GM19099 (cell line): ENCODE results near the gene SLC47A1.

Experiments used
- POLR2A ChIP-seq: IDR thresholded peaks from 3 replicates; pipeline ENCODE4 v1.6.1; 2011; ENCODE audit warnings: low read depth; ENCODE audit not compliant: insufficient read length; ENCODE audit errors: extremely low read depth

SLC47A1 gene

DNA sequence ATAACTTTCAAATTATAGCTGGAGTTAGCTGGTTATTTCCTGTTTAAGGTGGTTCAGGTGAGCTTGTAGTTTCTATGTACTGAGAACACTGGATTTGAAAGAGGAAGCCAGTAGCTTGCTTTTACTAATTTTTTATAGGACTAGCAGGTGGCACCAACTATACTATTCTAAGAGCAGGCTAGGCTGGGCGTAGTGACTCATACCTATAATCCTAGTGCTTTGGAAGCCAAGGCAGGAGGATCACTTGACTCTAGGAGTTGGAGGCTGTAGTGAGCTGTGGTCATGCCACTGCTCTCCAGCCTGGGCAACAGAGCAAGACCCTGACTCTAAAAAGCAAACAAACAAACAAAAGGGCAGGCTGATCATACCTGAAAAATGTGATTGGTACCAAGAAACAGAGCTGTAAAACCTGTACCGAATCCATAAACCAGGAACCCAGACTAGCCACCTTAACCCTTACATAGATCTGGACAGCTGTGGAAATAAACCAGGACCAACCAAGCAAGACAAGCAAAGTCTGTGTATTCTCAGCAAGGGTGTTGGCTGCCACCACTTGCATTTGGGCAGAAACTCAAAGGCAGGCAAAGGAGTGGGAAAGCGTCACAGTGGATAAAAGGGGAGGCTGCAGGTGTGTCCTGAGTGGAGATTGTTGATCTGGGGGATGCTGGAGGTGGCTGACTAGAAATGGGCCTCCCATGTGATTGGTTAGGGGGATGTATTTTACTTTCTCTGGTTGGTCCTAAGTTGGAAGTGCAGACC lies 36.3 kb downstream of the SLC47A1 start:
- TF ChIP-seq POLR2A = no peak

DNA sequence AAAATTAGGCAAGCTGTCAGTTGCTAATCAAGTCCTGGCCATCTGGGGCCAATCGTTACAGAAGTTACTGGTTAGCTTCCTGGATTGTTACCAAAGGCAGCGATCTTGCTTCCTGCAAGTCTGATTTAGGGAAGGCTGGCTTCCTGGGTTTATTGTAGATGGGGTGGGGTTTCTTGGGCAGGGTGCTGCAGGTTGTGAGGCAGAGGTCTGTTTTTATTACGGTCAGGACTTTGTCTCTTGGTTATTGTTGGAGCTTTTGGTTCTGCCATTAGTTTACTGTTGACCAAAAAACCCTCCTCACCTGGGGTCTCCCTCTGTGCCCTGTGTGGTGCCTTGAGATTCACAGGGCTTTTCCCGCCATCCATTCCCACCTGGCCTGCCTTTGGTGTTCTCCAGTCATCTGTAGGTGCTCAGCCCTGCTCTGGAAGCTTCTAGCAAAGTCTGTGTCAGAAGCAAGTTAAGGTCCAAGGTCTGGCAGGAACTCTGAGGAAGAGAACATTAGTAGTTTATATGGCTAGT lies 36.9 kb downstream of the SLC47A1 start:
- TF ChIP-seq POLR2A = no peak

DNA sequence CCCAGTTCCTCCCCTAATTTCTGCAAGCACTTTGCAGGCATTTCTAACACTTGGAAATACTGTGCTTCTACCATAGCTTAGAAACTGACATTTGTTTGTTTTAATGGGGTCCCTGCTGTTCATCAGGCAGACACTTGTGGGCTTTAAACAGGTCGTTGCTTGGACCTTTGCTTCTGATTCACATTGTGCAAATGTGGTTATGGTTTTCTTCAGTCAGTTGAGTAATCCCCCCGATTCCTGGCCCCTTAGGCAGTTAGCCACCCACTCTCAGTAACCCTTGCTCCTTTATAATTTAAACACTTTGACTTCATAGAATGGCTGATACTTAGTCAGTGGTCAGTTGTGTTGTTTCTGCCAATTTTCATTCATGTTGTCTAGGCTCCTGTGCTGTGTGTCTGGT lies 39.4 kb downstream of the SLC47A1 start:
- no peak for TF ChIP-seq POLR2A

DNA sequence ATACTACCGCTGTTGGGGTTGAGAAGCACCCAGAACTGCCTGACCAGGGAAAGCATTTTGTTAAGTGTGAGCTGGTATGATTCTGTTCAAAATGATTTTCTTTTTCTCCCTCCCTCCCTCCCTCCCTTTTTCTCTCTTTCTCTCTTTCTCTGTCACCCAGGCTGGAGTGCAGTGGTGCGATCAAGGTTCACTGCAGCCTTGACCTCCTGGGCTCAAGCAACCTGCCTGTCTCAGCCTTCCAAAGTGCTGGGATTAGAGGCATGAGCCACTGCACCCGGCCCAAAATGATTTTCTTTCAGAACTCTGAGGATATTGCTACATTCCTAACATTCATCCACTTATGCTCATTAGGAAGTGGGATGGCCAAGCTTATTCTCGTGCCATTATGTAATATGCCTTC lies 41.3 kb downstream of the SLC47A1 start:
- TF ChIP-seq POLR2A = no peak

DNA sequence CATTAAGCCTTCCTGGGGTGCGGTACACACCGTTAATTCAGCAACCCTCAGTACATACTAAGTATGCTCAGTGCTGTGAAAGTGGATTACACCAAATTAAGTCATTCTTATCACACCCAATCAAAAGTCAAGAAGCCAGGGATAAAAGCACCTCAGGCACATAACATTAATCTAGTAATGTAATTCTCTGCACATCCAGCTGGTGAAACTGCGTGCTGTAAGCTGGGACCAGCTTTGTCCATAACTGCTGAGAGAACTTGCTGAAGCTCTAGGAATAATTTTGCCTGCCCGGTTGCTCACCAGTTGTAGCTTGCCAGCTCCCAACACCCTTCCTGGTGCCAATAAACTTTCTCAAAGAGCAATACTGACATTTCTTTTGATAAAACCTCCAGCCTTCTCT lies 44.9 kb downstream of the SLC47A1 start:
- no peak for TF ChIP-seq POLR2A

DNA sequence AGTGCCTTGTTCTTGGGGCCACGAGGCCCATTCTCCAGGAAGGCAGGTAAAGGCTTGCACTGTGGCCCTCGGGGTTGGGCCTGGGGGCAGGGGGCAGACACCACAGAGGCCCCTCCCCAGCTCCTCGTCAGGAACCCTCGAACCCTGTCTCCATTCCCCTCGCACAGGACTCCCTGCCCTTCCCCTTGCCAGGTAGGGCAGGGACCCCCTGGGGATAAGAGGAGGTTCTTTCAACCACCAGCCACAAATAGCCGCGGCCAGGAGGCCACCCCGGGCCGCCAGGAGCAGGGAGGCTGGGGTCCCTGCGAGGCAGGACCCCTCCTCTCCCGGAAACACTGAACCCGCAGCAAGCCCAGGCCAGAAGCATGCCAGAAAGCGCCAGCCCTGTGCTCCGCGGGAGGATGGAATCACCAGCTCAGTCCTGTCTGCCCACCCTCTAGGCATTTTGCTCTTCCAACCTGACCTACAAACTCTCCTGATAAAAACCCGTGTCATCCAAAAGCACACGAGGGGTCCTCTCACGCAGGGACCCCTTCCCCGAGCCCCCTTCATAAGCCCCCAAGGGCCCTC lies 45.6 kb downstream of the SLC47A1 start:
- no peak for TF ChIP-seq POLR2A

DNA sequence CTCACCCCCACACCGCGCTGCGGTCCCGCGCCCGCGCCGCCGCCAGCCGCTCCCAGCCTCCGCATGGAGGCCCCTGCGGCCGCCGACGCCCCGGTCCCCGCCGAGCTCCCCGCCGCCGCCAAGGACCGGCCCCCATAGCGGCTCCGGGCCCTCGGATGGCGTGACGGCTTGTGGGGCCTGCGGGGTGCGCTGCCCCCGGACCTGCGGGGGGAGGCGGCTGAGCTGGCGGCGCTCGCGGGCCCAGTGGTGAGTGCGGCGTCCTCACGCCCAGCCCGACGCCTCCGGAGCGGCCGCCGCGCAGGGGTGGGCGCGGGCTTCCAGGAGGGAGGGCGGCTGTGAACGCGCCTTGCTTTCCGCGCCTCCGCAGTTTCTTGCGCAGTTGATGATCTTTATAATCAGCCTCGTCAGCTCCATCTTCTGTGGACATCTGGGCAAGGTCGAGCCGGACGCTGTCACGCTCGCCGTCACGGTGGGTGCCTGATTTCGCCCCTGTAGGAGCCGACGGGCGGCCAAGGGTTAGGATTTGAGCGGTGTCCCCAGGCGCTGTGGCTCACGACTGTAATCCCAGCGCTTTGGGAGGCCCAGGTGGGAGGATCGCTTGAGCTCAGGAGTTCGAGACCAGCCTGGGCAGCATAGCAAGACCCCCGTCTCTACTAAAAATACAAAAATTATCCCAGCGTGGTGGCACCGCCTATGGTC lies 46.4 kb downstream of the SLC47A1 start:
- TF ChIP-seq POLR2A = no peak

DNA sequence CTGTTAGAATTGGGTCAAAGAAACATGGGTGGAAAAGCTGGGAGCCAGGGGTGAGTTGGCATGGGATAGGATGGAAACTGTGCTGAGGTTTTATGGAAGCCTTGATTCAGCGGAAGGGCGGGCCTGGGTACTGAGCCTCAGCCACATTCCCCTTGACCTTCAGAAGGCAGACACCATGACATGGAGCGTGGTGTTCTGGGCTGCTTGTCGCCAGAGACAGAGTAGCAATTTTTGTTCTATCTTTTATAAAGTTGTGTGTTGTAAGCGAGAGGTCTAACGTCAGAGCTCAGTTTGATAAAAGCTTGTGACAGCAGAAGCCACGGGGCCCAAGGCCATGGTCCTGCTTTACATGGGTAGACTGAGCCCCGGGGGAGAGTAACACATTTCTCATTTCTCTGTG lies 50.2 kb downstream of the SLC47A1 start:
- TF ChIP-seq POLR2A = no peak

DNA sequence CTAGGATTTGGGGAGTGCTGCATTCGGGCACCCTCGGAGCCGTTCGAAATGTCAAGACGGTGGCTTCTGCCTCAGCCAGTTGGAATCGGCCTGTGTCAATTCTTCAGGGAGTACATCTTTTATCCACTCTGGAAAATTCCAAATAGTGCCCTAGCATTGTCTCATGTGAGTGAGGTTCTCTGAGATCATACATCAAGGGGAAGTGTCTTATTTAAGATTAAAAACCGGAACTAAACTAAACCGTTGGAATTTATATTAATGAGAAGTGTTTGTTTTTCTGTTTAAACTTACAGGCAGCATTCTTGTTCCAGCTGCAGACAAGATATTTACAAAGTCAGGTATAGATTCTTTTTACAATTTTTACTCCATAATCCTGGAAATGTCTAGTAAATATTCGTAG lies 56.8 kb downstream of the SLC47A1 start:
- no peak for TF ChIP-seq POLR2A

DNA sequence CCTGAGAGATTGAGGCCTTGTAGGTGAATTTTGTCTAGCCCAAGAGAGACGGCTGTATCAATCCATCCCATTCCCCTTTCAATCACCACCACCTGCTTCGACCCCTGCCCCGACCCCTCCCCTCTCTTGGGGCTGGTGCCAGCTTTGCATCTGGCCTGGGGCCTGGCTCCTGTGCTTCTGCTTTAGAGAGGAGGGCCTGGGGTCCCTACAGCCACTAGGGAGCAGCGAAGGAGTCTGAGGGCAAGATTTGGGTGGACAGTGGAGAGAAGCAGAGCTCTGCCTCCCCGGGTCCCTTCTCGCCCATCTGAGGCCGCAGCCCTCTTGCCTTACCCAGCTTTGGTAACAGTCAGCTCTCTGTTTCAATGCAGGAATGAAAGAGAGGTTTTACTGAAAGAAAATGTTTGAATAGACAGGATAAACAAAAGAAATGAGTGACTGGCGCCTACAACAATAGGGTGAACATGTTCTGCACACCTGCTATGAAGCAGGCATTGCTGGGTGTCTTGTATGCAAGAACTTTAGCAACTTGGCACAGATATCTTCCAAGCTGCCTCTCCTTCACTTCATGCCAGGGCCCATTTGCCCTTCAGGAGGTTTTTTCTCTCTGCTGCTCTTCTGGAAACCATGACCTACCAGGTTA lies 57.4 kb downstream of the SLC47A1 start:
- TF ChIP-seq POLR2A = no peak

DNA sequence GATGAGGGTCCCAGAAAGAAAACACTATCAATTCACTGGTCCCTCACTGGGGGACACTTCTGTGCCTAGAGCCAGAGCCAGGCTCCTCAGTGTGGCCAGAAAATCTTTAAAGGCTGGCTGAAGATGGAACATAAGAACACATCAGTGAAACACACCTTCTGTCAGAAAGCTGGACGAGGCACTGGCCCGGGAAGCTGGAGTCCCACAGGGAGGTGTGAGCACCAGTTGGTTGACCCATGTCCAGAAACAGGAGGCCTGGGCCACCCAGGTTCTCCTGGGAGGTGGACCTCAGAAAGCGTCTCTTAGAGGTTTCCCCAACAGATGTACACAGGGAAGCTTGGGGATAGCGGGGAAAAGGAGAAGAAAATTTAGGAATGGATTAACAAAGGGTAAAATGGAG lies 58.7 kb downstream of the SLC47A1 start:
- TF ChIP-seq POLR2A = no peak

DNA sequence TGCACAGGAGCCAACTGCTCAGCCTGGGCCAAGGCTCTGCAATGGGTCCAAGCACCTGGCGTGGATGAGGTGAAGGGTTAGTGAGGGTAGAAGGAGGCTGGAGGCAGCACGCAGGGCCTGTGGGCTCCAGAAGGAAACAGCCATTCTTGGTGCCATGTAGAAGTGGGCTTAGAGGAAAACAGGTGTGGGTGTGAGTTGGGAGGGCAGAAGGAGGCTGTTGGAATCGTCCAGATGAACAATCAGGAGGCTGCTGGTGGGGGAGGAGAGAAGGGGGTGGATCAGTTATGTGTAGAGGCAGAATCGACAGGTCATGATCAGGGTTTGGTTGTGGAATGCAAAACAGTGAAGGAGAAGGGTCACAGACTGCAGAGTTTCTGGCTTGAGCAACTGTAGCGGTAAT lies 63.2 kb downstream of the SLC47A1 start:
- TF ChIP-seq POLR2A = no peak

DNA sequence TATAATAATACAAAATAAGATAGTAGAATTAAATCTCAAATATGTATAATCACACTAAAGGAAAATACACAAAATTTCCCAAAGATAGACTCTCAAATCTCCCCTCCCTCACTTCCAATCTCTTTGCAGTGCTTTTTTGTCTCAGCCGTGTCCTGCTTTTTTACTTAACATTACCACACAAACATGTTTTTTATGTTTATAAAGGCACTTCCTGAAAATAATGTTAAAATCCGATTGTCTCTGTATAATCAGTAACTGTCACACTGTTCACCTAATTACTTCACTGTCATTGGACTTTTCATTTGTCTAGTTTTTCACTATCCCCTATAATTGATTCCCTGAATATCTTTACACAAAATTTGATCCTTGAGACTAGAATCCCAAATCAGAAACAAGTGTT lies 76.7 kb downstream of the SLC47A1 start:
- no peak for TF ChIP-seq POLR2A

DNA sequence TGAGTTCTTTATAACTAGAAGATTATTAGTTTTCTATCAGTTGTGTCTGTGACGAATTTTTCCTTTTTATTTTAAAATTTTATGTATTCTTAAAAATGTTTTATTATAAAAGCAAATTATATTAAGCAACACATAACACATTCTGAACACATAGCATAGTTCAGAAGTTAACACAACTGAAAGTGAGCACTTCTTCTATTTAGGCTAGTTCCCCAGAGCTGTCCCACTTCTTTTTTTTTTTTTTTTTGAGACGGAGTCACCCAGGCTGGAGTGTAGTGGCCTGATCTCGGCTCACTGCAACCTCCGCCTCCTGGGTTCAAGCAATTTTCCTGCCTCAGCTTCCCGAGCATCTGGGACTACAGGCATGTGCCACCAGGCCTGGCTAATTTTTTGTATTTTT lies 77.2 kb downstream of the SLC47A1 start:
- TF ChIP-seq POLR2A = no peak

DNA sequence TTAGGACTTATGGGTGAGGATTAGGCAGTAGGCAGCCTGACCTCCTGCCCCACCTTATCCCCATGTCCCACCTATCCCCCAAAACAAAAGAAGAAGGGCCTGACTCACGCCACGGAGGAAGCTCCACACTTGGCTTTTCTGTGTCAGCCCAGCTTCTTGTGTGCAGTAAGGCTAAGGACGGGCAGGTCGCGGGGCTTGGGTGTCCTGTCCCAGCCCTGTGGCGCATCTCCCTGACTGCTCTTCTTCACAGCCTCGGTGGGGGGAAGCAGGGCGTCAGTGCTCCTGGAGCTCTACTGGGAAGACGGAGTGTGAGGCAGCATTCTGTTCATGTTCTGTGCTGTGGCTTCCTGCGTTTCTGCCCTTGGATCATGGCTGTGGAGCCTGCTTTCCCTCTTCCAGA lies 80.3 kb downstream of the SLC47A1 start:
- no peak for TF ChIP-seq POLR2A
